Memory B cell (primary cell): ENCODE results near the gene KCNMA1.
"Not testable (repeated sequence)": the region's sequence is repeated elsewhere in the genome, so short reads cannot be mapped to it uniquely, and the experiment has no call there.

ENCODE experiments used
- ATAC-seq: fragments of 150-1000 bp; cut with Tn5 transposase; 2 replicates; pipeline ENCODE4 v1.10.0; 2021; ENCODE audit warnings: low read depth, mild to moderate bottlenecking, moderate library complexity
- DNase-seq, 2 donors: peaks; one replicate each; pipeline ENCODE4 v3.0.0; 2022; ENCODE audit warnings: low spot score in 2 of 2
- H3K27ac Mint-ChIP-seq: one replicate; pipeline ENCODE4 v1.8.0; 2022; ENCODE audit warnings: mild to moderate bottlenecking, moderate library complexity, mixed read lengths
- H3K27me3 Mint-ChIP-seq: one replicate; pipeline ENCODE4 v1.8.0; 2022; ENCODE audit warnings: mixed read lengths
- H3K36me3 Mint-ChIP-seq: one replicate; pipeline ENCODE4 v1.8.0; 2022; ENCODE audit warnings: mild to moderate bottlenecking, mixed read lengths
- H3K4me1 Mint-ChIP-seq: one replicate; pipeline ENCODE4 v1.8.0; 2022; ENCODE audit warnings: mixed read lengths
- H3K4me3 Mint-ChIP-seq: one replicate; pipeline ENCODE4 v1.8.0; 2022; ENCODE audit warnings: mild to moderate bottlenecking, moderate library complexity, mixed read lengths
- H3K9me3 Mint-ChIP-seq: one replicate; pipeline ENCODE4 v1.8.0; 2022; ENCODE audit warnings: mixed read lengths

Gene KCNMA1

DNA sequence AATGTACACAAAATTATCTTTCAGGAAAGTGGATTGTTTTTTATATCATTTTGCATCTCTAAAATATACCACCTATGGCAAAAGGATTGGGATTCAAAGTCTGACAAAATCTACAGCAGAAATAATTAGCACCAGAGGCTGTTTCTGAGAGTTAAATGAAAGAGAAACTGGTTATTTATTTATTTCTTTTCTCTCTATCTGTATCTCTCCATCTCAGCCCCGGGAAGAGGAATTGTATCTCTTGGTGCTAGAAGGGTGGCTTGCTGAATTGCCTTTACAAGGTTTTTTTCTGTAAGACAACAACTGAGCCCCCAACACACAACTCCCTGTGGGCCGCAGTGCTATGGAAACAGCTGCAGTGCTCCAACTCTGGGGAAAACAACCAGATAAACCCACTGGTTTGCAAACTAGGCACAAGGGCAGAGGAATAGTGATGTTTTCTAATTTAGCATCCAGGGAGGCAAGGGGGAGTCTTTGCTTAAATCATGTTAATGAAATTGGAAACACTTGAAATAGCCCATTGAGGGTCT, 249.0 kb downstream of the KCNMA1 start:
- no peaks in the 10 kb centered on the region for H3K36me3 Mint-ChIP-seq
- no peaks in the 10 kb centered on the region for H3K27me3 Mint-ChIP-seq
- H3K4me1 Mint-ChIP-seq: peaks cover 2% of the 10 kb centered on the region
- H3K27ac Mint-ChIP-seq: no peak overlapping the region
- ATAC-seq: no peak
- no peak for DNase-seq
- H3K4me3 Mint-ChIP-seq: no peak overlapping the region
- H3K9me3 Mint-ChIP-seq: no peaks in the 10 kb centered on the region

DNA sequence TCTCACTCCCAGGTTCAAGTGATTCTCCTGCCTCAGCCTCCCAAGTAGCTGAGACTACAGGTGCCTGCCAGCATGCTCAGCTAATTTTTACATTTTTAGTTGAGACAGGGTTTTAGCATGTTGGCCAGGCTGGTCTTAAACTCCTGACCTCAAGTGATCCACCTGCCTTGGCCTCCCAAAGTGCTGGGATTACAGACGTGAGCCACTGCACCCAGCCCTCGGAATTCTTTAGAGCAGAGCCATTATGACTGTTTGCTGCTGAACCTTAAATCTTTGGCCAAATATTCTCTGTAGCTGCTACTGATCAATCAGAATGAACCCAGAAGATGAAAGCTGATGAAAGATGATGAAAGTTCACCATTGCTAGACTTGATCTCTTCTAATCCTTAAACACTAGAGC, 249.9 kb downstream of the KCNMA1 start:
- DNase-seq, H3K4me3 Mint-ChIP-seq, H3K27ac Mint-ChIP-seq, H3K27me3 Mint-ChIP-seq, ATAC-seq, H3K4me1 Mint-ChIP-seq, H3K36me3 Mint-ChIP-seq, H3K9me3 Mint-ChIP-seq: not testable (repeated sequence)

DNA sequence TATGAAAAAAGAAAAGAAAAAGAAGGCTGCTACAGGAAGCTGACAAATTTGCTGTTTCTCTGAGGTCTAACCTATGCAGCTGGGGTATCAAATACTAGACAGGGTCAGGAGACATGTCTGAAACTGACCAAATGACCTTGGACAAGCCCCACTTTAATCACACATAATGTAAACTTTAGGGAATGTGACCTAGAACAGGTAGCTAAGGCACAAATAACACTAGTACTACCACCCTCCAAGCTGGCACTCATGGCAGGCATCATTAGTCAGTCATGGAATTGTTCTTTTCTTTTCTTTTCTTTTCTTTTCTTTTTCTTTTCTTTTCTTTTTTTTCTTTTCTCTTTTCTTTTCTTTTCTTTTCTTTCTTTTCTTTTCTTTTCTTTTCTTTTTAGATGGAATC, 250.4 kb downstream of the KCNMA1 start:
- Mint-ChIP-seq H3K4me1 (peaks cover 2% of the 10 kb centered on the region), H3K36me3 (no peaks in the 10 kb centered on the region), H3K27ac (no peak overlapping the region), H3K9me3 (no peaks in the 10 kb centered on the region), H3K27me3 (no peaks in the 10 kb centered on the region), H3K4me3 (no peak overlapping the region)
- ATAC-seq (no peak), DNase-seq (no peak)

DNA sequence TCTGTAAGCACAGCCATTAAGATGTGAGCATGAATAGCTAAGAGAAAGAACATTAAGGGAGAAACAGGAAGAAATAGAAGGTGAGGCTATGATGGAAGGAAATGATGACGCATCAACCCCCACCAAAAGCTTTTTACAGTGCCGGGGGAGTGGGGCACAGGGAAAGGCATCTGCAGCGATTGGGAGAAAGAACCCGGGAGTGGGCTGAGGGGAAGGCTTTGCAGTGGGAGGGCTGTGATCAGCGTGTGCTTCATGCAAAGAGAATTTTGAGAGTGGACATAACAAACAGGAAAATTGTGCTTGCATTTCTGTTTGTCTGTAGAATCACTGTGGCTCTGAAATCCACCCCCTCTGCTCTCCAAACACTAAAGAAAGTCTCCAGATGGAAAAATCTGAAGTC, 250.8 kb downstream of the KCNMA1 start:
- no peaks in the 10 kb centered on the region for H3K36me3 Mint-ChIP-seq
- peaks cover 2% of the 10 kb centered on the region for H3K4me1 Mint-ChIP-seq
- ATAC-seq: no peak
- H3K9me3 Mint-ChIP-seq: no peaks in the 10 kb centered on the region
- DNase-seq: no peak
- H3K4me3 Mint-ChIP-seq: no peak overlapping the region
- no peak overlapping the region for H3K27ac Mint-ChIP-seq
- H3K27me3 Mint-ChIP-seq: no peaks in the 10 kb centered on the region

DNA sequence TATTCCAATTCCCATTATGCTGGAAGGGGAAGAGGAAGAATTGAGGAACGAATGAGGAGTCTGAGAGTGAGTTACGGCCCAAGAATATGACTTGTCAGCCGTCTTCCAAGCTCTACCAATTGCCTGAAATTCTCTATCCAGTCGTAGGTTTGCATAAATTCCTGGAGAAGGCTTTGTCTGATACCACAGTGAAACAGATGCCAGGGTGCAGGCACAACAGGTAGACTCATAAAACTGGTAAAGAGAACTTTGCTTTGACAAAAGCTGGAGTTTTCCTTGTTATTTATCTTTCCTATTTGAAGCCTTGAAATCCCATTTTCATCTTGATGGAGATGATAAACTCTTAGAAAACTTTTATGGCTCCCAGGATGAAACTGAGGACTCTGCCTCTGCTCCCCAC, 251.2 kb downstream of the KCNMA1 start:
- peaks cover 2% of the 10 kb centered on the region for H3K4me1 Mint-ChIP-seq
- H3K9me3 Mint-ChIP-seq: no peaks in the 10 kb centered on the region
- DNase-seq (no peak), ATAC-seq (no peak)
- H3K36me3 Mint-ChIP-seq: no peaks in the 10 kb centered on the region
- H3K27me3 Mint-ChIP-seq: no peaks in the 10 kb centered on the region
- no peak overlapping the region for H3K4me3 Mint-ChIP-seq
- H3K27ac Mint-ChIP-seq: no peak overlapping the region

DNA sequence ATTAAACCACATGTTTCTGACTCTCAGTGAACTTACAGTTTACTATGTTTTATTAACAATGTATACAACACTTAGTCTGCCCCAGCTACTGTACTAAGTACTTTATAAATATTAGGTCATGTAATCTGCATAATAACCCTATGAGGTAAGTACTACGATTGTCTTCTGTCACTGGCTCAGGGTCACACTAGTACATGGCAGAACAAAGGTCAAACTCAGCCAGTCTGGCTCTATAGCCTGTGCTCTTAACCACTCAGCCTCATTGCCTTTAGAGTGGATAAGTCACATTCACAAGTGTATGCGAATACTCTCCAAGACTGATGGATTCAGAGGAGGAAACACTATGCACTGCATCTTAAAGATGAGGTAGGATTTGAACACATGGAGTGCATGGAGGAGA, 252.3 kb downstream of the KCNMA1 start:
- Mint-ChIP-seq H3K27me3 (no peaks in the 10 kb centered on the region), H3K9me3 (no peaks in the 10 kb centered on the region), H3K4me3 (no peak overlapping the region), H3K36me3 (no peaks in the 10 kb centered on the region), H3K27ac (no peak overlapping the region), H3K4me1 (peaks cover 2% of the 10 kb centered on the region)
- no peak for DNase-seq
- ATAC-seq: no peak

DNA sequence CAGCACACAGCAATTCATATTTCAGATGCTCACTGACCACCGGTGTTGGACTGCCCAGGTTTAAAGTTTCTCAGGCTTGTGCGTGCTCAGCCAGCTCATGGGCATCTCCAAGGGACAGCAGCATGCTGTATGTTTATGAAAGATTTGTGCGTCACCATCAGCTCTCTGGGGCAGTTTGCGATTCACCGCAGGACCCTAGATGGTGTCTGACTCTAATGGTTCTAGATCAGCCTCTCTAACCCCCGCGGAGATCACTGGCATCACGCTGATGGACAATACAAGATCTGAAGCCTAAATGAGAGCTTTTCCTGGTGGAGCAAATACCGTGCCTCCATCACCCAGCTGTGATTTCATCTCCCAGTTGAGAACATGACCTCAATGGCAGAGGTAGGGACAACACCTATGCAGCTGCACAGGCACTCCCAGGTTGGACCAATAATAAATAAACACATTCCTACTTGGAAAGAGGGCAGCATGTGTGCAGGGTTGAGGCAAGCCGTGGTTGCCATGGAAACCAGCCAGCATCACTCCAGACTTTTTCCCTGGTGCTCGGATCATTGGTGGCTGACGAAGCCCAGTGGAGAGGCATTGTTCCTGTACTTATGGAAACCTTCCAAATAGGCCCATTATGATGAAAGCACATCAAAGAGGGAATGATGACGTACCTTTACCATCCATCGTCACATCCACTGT, 253.6 kb downstream of the KCNMA1 start:
- Mint-ChIP-seq H3K4me1 (peaks cover 2% of the 10 kb centered on the region), H3K36me3 (no peaks in the 10 kb centered on the region)
- ATAC-seq: no peak

DNA sequence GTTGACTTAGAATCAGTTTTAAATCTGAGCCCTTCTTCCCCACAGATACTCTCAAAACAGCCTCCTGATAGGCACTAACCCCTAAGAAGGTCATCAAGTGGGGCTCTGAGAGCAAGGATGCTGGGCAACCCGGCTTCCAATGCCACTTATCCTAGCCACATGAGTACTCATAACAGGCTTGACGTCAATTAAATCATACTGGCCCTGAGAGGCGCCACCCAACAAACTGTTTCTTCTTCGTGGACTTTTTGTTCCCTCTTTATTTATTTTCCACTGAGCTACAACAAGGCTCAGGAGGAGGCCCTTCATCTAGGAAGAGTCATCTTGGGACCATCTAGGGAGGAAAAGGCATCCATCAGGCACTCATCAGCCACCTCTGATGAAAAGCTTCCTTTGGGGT, 255.9 kb downstream of the KCNMA1 start:
- Mint-ChIP-seq H3K27ac (no peak overlapping the region), H3K4me1 (peaks cover under 1% of the 10 kb centered on the region), H3K27me3 (no peaks in the 10 kb centered on the region), H3K4me3 (no peak overlapping the region), H3K36me3 (no peaks in the 10 kb centered on the region), H3K9me3 (no peaks in the 10 kb centered on the region)
- DNase-seq (no peak), ATAC-seq (no peak)

More for the DNA sequence above, 253.6 kb downstream of the KCNMA1 start:
- no peaks in the 10 kb centered on the region for H3K27me3 Mint-ChIP-seq
- DNase-seq: no peak
- no peak overlapping the region for H3K4me3 Mint-ChIP-seq
- no peak overlapping the region for H3K27ac Mint-ChIP-seq
- no peaks in the 10 kb centered on the region for H3K9me3 Mint-ChIP-seq

DNA sequence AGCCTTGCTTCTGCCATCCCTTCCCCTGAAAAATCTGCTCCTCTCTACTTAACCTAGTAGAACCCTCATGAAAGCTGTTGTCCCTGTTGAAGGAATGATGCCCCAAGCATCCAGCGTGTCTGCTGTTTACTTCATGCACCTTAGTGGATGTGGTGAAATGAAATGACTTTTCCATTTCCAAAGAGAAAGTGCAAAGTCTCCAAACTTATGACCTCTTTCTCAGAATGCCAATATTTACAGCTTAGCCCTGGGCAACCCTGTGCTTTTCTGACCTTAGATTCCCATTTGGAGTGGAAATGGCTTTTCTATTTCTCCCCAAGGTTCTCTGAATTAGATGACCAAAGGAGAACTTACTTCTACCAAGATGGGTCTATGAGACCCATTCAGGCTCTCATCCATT, 256.9 kb downstream of the KCNMA1 start:
- Mint-ChIP-seq H3K4me3 (no peak overlapping the region), H3K27me3 (no peaks in the 10 kb centered on the region), H3K27ac (no peak overlapping the region), H3K36me3 (no peaks in the 10 kb centered on the region), H3K9me3 (no peaks in the 10 kb centered on the region), H3K4me1 (no peaks in the 10 kb centered on the region)
- ATAC-seq (no peak), DNase-seq (no peak)

DNA sequence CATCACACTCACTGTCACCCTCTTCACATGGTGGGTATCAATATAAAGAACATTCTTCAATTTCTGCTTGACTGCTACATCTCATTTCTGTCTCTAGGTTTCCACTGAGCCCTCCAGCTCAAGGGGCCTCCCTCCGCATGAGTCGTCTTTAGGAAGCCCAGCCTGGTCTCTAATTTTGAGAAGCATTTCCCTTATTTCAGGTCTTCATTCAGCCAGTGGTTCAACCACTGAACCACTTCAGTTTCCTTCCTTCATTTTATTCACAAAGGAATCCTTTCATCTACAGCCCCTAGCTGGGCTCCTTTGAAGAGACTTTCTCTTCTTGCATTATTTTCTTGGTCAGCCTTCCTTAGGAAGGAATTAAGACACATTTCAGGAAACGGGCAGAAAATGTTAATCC, 257.4 kb downstream of the KCNMA1 start:
- H3K27me3 Mint-ChIP-seq: no peaks in the 10 kb centered on the region
- H3K4me3 Mint-ChIP-seq: no peak overlapping the region
- no peaks in the 10 kb centered on the region for H3K9me3 Mint-ChIP-seq
- no peak for DNase-seq
- H3K4me1 Mint-ChIP-seq: no peaks in the 10 kb centered on the region
- ATAC-seq: no peak
- H3K36me3 Mint-ChIP-seq: no peaks in the 10 kb centered on the region
- no peak overlapping the region for H3K27ac Mint-ChIP-seq

DNA sequence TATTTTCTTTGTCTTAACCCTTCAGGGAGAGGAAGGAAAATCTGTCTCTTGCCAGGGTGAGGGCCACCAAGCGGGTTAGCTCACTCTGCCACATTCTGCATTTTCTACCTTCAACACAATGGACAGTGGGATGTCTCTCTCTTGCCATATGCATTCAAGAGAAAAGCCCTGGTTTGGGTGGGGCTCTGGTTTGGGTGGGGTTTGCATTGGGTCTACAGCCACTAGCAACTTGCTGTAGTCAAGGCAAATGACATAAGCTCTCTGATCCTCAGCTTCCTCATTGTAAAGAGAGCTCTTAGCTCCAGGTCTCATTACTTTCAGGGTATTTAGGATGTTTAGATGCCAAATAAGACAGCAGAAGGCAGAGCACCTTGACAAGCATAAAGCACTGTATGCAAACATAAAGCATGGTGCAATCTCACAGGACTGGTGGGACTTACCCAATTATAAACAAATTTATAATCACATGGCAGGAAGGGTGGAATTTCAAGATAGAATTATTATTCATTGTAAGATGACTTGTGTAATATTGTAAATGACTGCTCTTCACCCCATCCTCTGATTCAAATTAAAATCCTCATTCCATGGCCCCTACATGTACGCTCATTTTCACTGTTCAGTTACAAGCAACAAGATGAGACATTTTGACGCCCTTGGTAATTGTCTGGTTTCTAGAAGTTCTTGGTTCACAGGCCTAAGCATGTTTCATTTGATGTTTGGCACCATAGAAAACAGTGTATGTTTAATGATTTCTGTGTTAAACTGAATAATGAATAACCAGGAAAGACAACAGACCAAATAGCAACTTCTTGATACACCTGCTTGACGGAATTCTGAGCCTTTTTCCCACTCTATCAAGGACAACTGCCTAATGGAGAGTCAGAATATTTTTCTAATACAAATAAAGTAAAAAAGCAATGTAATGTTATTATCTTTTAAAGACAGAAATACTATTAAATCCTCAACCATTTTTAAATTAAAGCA, 258.9 kb downstream of the KCNMA1 start:
- Mint-ChIP-seq H3K27ac (no peak overlapping the region), H3K36me3 (no peaks in the 10 kb centered on the region), H3K27me3 (peaks cover 1% of the 10 kb centered on the region), H3K4me1 (no peaks in the 10 kb centered on the region), H3K4me3 (no peak overlapping the region), H3K9me3 (no peaks in the 10 kb centered on the region)
- DNase-seq (no peak), ATAC-seq (no peak)

DNA sequence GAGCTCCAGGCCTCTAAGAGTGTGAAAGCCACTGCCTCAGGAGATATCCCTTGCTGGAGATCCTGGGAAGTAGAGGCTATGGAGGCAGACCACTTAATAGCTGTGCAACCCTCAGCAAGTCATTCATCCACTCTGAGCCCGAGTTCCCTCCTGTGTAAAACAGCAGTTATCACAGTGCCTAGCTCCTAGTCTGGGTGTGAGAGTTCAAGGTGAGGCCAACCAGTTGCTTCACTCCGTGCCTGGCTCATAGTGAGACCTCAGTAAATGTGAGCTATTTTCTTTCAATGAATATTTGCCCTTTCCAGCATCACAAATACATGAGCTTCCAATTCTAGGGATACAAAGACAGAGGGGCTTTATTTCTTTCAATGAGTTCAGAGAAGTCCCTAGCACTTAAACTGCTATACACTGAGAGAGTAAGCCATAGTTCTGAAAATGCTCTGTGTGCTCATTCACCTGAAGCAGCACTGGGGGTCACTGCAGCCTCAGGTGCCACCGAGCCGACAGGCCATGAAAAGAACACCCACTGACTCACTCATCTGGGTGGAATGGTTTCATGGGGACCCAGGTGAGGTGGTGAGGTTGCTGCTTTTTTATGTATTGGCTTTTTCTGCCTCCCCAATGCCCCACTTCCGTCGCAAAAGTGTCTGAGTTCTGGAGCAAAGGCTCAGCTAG, 259.8 kb downstream of the KCNMA1 start:
- no peak overlapping the region for H3K27ac Mint-ChIP-seq
- no peaks in the 10 kb centered on the region for H3K36me3 Mint-ChIP-seq
- ATAC-seq: no peak
- H3K4me1 Mint-ChIP-seq: no peaks in the 10 kb centered on the region
- H3K9me3 Mint-ChIP-seq: no peaks in the 10 kb centered on the region
- H3K4me3 Mint-ChIP-seq: no peak overlapping the region
- peaks cover 2% of the 10 kb centered on the region for H3K27me3 Mint-ChIP-seq
- DNase-seq: no peak

DNA sequence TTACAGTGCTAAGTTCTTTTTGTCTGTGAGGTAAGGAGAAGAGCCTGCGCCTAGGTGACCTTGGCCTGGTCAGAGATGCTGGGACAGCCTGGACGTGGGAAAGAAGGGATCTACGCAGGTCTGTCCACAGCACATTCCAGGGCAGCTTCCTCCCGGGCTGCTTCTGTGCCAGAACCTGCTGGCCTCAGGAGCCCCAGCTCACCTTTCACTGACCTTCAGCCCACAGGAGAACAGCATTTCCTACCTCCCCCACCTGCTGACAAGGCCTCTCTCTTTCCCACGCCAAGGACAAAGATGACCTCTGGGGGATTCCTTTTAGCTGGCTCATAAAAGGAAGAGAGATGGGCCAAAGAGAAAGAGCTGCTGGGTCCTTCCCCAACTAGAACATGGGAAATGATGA, 260.6 kb downstream of the KCNMA1 start:
- Mint-ChIP-seq H3K9me3 (no peaks in the 10 kb centered on the region), H3K27me3 (peaks cover 2% of the 10 kb centered on the region), H3K4me1 (no peaks in the 10 kb centered on the region), H3K27ac (no peak overlapping the region), H3K4me3 (no peak overlapping the region), H3K36me3 (no peaks in the 10 kb centered on the region)
- DNase-seq: no peak
- ATAC-seq: no peak

DNA sequence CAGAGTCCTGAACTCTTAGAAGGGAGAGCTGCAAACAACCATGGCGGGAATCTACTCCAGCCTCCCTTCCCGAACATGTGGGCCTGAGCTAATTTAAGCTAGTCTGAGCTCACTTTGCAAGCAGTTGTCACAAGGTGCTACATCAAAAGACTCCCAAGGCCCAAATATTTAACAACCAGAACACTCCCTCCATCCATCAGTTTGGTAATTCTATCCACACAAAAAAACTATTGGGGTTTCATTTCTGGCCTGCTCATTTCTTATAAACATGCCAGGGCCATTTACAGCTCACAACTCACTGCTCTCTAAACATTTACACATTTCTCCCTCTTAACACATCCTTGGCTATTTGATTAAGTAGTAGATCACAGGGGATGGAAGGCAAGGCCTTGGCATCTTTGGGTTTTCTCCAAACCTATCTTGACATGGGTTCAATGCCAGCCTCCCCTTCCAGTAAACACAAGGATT, 263.4 kb downstream of the KCNMA1 start:
- H3K27ac Mint-ChIP-seq: no peak overlapping the region
- peaks cover 5% of the 10 kb centered on the region for H3K27me3 Mint-ChIP-seq
- H3K9me3 Mint-ChIP-seq: no peaks in the 10 kb centered on the region
- H3K4me1 Mint-ChIP-seq: no peaks in the 10 kb centered on the region
- no peak overlapping the region for H3K4me3 Mint-ChIP-seq
- DNase-seq: no peak
- ATAC-seq: no peak
- no peaks in the 10 kb centered on the region for H3K36me3 Mint-ChIP-seq
